SJSA1 (cell line): ENCODE data around the gene RBM26. TPM values are rescaled to one million over a fixed set of nuclear protein-coding genes. Genes with fewer than 3 reads are reported as not detected.
"Not testable (repeated sequence)": the region's sequence is repeated elsewhere in the genome, so short reads cannot be mapped to it uniquely, and the experiment has no call there.

ENCODE experiments used
- DNase-seq, 2 experiments: peaks; one replicate each; pipeline ENCODE4 v3.0.0-alpha.2; 2015 to 2020; ENCODE audit warnings: low spot score in 2 of 2, low read depth in 1 of 2
- H3K27ac ChIP-seq: fragments of 250-450 bp; sonication (Bioruptor Pico); 2 replicates; pipeline ENCODE4 v1.5.1; 2020; ENCODE audit warnings: mild to moderate bottlenecking, moderate library complexity
- H3K27me3 ChIP-seq: fragments of 250-450 bp; sonication (Bioruptor Pico); replicated peaks from 2 replicates; pipeline ENCODE4 v1.5.1; 2020; ENCODE audit warnings: mild to moderate bottlenecking, moderate library complexity
- H3K36me3 ChIP-seq: fragments of 250-450 bp; sonication (Bioruptor Pico); 2 replicates; pipeline ENCODE4 v1.5.1; 2020; ENCODE audit warnings: mild to moderate bottlenecking
- H3K4me1 ChIP-seq: fragments of 250-450 bp; sonication (Bioruptor Pico); replicated peaks from 2 replicates; pipeline ENCODE4 v1.6.1; 2021; ENCODE audit warnings: mild to moderate bottlenecking
- H3K4me3 ChIP-seq: fragments of 250-450 bp; sonication (Bioruptor Pico); 2 replicates; pipeline ENCODE4 v1.5.1; 2020; ENCODE audit warnings: mild to moderate bottlenecking
- H3K9me3 ChIP-seq: fragments of 250-450 bp; sonication (Bioruptor Pico); replicated peaks from 2 replicates; pipeline ENCODE4 v1.5.1; 2020; ENCODE audit warnings: mild to moderate bottlenecking
- total RNA-seq: library from RNA; depleted of rRNA; stranded (reverse); fragments of >200 nt; shearing (Covaris generic); gene quantifications from 2 replicates; pipeline ENCODE4 v1.2.3, GENCODE V29; 2014

The RBM26 gene
- total RNA-seq, 1 experiment from 2014 or later = 25.4 TPM

GRCh38 chr13:79361299-79361698 lies 44.8 kb downstream of the RBM26 start:
- no peak overlapping the region for H3K4me3 ChIP-seq
- peaks cover 69% of the 10 kb centered on the region for H3K36me3 ChIP-seq
- H3K9me3 ChIP-seq = no peaks in the 10 kb centered on the region
- H3K27ac ChIP-seq = no peak overlapping the region
- no peaks in the 10 kb centered on the region for H3K27me3 ChIP-seq
- no peaks in the 10 kb centered on the region for H3K4me1 ChIP-seq
- DNase-seq = no peak

GRCh38 chr13:79360095-79360494 lies 46.0 kb downstream of the RBM26 start:
- Histone ChIP-seq H3K36me3 (peaks cover 64% of the 10 kb centered on the region), H3K9me3 (no peaks in the 10 kb centered on the region), H3K27ac (no peak overlapping the region)

GRCh38 chr13:79359064-79359463 lies 47.0 kb downstream of the RBM26 start:
- DNase-seq = no peak
- Histone ChIP-seq H3K27me3 (no peaks in the 10 kb centered on the region), H3K36me3 (peaks cover 64% of the 10 kb centered on the region), H3K9me3 (no peaks in the 10 kb centered on the region), H3K4me1 (no peaks in the 10 kb centered on the region), H3K4me3 (no peak overlapping the region), H3K27ac (no peak overlapping the region)

More at GRCh38 chr13:79360095-79360494, 46.0 kb downstream of the RBM26 start:
- no peaks in the 10 kb centered on the region for H3K4me1 ChIP-seq
- DNase-seq = no peak
- no peaks in the 10 kb centered on the region for H3K27me3 ChIP-seq
- no peak overlapping the region for H3K4me3 ChIP-seq

- Histone ChIP-seq H3K4me3 (no peak overlapping the region), H3K27ac (no peak overlapping the region), H3K9me3 (no peaks in the 10 kb centered on the region), H3K27me3 (no peaks in the 10 kb centered on the region), H3K36me3 (peaks cover 60% of the 10 kb centered on the region), H3K4me1 (no peaks in the 10 kb centered on the region)
- no peak for DNase-seq
Measured at GRCh38 chr13:79354285-79354684, 51.8 kb downstream of the RBM26 start.

- H3K9me3 ChIP-seq = no peaks in the 10 kb centered on the region
- peaks cover 54% of the 10 kb centered on the region for H3K36me3 ChIP-seq
- no peaks in the 10 kb centered on the region for H3K27me3 ChIP-seq
- no peak for DNase-seq
- no peak overlapping the region for H3K4me3 ChIP-seq
- no peaks in the 10 kb centered on the region for H3K4me1 ChIP-seq
- H3K27ac ChIP-seq = no peak overlapping the region
Measured at GRCh38 chr13:79353693-79354092, 52.4 kb downstream of the RBM26 start.

- H3K27me3 ChIP-seq = no peaks in the 10 kb centered on the region
- H3K27ac ChIP-seq = no peak overlapping the region
- H3K9me3 ChIP-seq = no peaks in the 10 kb centered on the region
- H3K4me3 ChIP-seq = no peak overlapping the region
- DNase-seq = no peak
- H3K4me1 ChIP-seq = no peaks in the 10 kb centered on the region
- peaks cover 48% of the 10 kb centered on the region for H3K36me3 ChIP-seq
Measured at GRCh38 chr13:79352107-79352506, 53.9 kb downstream of the RBM26 start.

- not testable (repeated sequence) for H3K27me3 ChIP-seq, H3K4me1 ChIP-seq, H3K9me3 ChIP-seq, H3K27ac ChIP-seq, DNase-seq, H3K4me3 ChIP-seq
- peaks cover 48% of the 10 kb centered on the region for H3K36me3 ChIP-seq
Measured at GRCh38 chr13:79349608-79350007, 56.4 kb downstream of the RBM26 start.

- no peak overlapping the region for H3K27ac ChIP-seq
- no peaks in the 10 kb centered on the region for H3K9me3 ChIP-seq
- DNase-seq = no peak
- H3K4me1 ChIP-seq = no peaks in the 10 kb centered on the region
- no peaks in the 10 kb centered on the region for H3K27me3 ChIP-seq
- H3K4me3 ChIP-seq = no peak overlapping the region
- H3K36me3 ChIP-seq = peaks cover 46% of the 10 kb centered on the region
Measured at GRCh38 chr13:79349011-79349410, 57.0 kb downstream of the RBM26 start.

- no peak for DNase-seq
- H3K36me3 ChIP-seq = peaks cover 50% of the 10 kb centered on the region
Measured at GRCh38 chr13:79346300-79346914, 59.6 kb downstream of the RBM26 start.

GRCh38 chr13:79341202-79341601 lies 64.9 kb downstream of the RBM26 start:
- Histone ChIP-seq H3K27ac (no peak overlapping the region), H3K36me3 (peaks cover 84% of the 10 kb centered on the region), H3K27me3 (no peaks in the 10 kb centered on the region), H3K4me1 (no peaks in the 10 kb centered on the region), H3K4me3 (no peak overlapping the region), H3K9me3 (no peaks in the 10 kb centered on the region)
- DNase-seq = no peak

More at GRCh38 chr13:79346300-79346914, 59.6 kb downstream of the RBM26 start:
- H3K27ac ChIP-seq = no peak overlapping the region
- no peaks in the 10 kb centered on the region for H3K4me1 ChIP-seq
- no peaks in the 10 kb centered on the region for H3K27me3 ChIP-seq
- H3K4me3 ChIP-seq = no peak overlapping the region
- H3K9me3 ChIP-seq = no peaks in the 10 kb centered on the region

- H3K36me3 ChIP-seq = peaks cover 86% of the 10 kb centered on the region
- no peaks in the 10 kb centered on the region for H3K9me3 ChIP-seq
- no peaks in the 10 kb centered on the region for H3K27me3 ChIP-seq
- H3K4me3 ChIP-seq = no peak overlapping the region
- no peaks in the 10 kb centered on the region for H3K4me1 ChIP-seq
- no peak overlapping the region for H3K27ac ChIP-seq
- DNase-seq = no peak
Measured at GRCh38 chr13:79340490-79340889, 65.6 kb downstream of the RBM26 start.

GRCh38 chr13:79338343-79338742 lies 67.7 kb downstream of the RBM26 start:
- Histone ChIP-seq H3K27me3 (no peaks in the 10 kb centered on the region), H3K27ac (no peak overlapping the region), H3K4me1 (no peaks in the 10 kb centered on the region), H3K4me3 (no peak overlapping the region), H3K36me3 (peaks cover 86% of the 10 kb centered on the region), H3K9me3 (no peaks in the 10 kb centered on the region)
- DNase-seq = no peak

GRCh38 chr13:79336966-79337365 lies 69.1 kb downstream of the RBM26 start:
- no peak overlapping the region for H3K27ac ChIP-seq
- no peak overlapping the region for H3K4me3 ChIP-seq
- H3K27me3 ChIP-seq = no peaks in the 10 kb centered on the region
- no peaks in the 10 kb centered on the region for H3K9me3 ChIP-seq
- H3K4me1 ChIP-seq = no peaks in the 10 kb centered on the region
- H3K36me3 ChIP-seq = peaks cover 74% of the 10 kb centered on the region
- no peak for DNase-seq

GRCh38 chr13:79328510-79328909 lies 77.5 kb downstream of the RBM26 start:
- no peaks in the 10 kb centered on the region for H3K9me3 ChIP-seq
- no peaks in the 10 kb centered on the region for H3K27me3 ChIP-seq
- no peaks in the 10 kb centered on the region for H3K4me1 ChIP-seq
- peaks cover 17% of the 10 kb centered on the region for H3K36me3 ChIP-seq
- H3K4me3 ChIP-seq = no peak overlapping the region
- H3K27ac ChIP-seq = no peak overlapping the region
- no peak for DNase-seq

- DNase-seq = no peak
- no peak overlapping the region for H3K27ac ChIP-seq
- peaks cover 20% of the 10 kb centered on the region for H3K36me3 ChIP-seq
- H3K27me3 ChIP-seq = no peaks in the 10 kb centered on the region
- H3K4me3 ChIP-seq = no peak overlapping the region
- no peaks in the 10 kb centered on the region for H3K4me1 ChIP-seq
- no peaks in the 10 kb centered on the region for H3K9me3 ChIP-seq
Measured at GRCh38 chr13:79320433-79320832, 85.6 kb downstream of the RBM26 start.
